C4-2B (cell line): ENCODE data around the gene RNF130.

Experiments
- H3K27ac ChIP-seq: fragments of 450-650 bp; 2 replicates; pipeline ENCODE4 v1.5.1; 2017
- CTCF ChIP-seq: fragments of 450-650 bp; conservative IDR thresholded peaks from 2 replicates; pipeline ENCODE4 v1.5.1; 2017; ENCODE audit warnings: mild to moderate bottlenecking
- ZFX ChIP-seq: fragments of 450-650 bp; IDR thresholded peaks from 2 replicates; pipeline ENCODE4 v1.6.1; 2017

RNF130 gene

GRCh38 chr5:179954434-179954833 lies 117.1 kb downstream of the RNF130 start:
- TF ChIP-seq ZFX = no peak
- TF ChIP-seq CTCF = no peak

DNA sequence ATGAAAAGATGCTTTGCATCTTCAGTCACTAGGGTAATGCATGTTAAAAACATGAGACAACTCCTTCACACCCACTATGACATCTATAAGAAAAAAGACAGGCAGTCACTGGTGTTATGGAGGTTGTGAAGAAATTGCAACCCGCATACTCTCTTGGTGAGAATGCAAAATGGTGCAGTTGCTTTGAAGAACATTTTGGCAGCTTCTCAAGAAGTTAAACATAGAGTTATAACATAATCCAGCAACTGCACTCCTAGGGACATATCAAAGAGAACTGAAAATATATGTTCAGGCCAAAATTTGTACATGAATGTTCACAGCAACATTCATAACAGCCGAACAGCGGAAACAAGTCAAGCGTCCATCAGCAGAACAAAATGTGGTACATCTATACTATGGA lies 117.6 kb downstream of the RNF130 start:
- no peak overlapping the region for H3K27ac ChIP-seq
- TF ChIP-seq CTCF = no peak
- no peak for TF ChIP-seq ZFX

More at GRCh38 chr5:179954434-179954833, 117.1 kb downstream of the RNF130 start:
- no peak overlapping the region for H3K27ac ChIP-seq

DNA sequence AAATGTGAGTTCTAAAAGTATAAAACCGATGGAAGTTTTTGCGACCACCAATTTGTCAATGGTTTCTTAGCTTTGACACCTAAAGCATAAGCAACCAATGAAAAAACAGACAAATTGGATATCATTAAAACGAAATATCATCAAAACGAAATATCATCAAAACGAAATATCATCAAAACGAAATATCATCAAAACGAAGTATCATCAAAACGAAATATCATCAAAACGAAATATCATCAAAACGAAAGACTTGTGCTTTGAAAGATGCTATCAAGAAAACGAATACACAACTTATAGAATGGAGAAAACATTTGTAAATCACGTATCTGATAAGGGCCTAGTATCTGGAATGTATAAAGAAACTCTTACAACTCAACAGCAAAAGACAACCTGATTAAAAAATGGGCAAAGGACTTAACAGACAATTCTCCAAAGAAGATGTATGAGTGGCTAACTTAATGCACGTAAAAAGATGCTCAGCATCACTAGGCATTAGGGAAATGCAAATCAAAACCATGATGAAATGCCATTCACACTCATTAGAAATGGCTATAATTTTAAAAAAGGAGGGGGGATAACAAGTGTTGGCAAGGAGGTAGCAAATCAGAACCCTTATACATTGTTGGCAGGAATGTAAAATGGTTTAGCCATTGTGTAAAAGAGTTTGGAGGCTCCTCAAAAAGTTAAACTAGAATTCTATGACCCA lies 134.4 kb downstream of the RNF130 start:
- no peak overlapping the region for H3K27ac ChIP-seq
- no peak for TF ChIP-seq ZFX
- no peak for TF ChIP-seq CTCF

- no peak overlapping the region for H3K27ac ChIP-seq
- TF ChIP-seq ZFX (no peak), CTCF (no peak)
These were observed 140.6 kb downstream of the RNF130 start for GRCh38 chr5:179930788-179931473.

DNA sequence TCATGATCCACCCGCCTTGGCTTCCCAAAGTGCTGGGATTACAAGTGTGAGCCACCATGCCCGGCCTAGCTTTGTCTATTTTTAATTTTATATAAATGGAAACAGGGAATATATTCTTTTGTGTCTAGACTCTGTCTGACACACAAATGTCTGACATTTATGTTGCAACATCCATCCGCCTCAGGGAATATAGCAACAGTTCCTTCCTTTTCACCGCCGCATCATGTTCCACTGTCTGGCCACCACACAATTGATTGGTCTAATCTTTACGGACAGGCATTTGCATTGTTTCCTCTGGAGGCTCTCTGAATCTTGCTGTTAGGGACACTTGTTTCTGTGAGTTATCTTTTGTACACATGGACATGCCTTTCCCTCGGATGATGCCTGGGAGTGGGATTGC lies 143.7 kb downstream of the RNF130 start:
- no peak overlapping the region for H3K27ac ChIP-seq
- TF ChIP-seq ZFX (no peak), CTCF (no peak)

GRCh38 chr5:179926657-179927056 lies 144.9 kb downstream of the RNF130 start:
- no peak overlapping the region for H3K27ac ChIP-seq
- TF ChIP-seq ZFX = no peak
- TF ChIP-seq CTCF = no peak

DNA sequence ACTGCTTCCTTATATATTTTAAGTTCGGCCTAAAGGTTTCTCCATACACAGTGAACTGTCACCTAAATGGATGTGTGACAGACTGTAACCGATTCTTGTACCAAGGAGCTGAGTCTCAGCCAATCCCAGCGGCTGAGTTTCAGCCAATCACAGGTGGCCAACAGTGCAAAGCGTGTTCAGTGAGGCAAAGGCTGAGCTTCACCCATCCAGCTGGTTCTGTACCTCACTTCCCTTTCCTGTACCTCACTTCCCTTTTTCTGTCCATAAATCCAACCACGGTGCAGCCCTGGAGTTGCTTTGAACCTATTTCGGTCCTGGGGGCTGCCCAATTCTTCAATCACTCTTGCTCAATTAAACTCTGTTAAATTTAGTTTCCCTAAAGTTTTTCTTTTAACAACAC lies 148.1 kb downstream of the RNF130 start:
- no peak overlapping the region for H3K27ac ChIP-seq
- no peak for TF ChIP-seq CTCF
- TF ChIP-seq ZFX = no peak
